LNCaP clone FGC (cell line): ENCODE measurements around the gene SLC7A5.

ENCODE experiments used
- DNase-seq: peaks from one replicate; pipeline ENCODE4 v3.0.0-alpha.2; 2011; ENCODE audit warnings: low read depth
- H3K4me3 ChIP-seq: 2 replicates; pipeline ENCODE4 v1.5.1; 2011; ENCODE audit warnings: mild to moderate bottlenecking, low read depth, low read length, control low read depth
- CTCF ChIP-seq: IDR thresholded peaks from 2 replicates; pipeline ENCODE4 v1.5.1; 2012; ENCODE audit warnings: mild to moderate bottlenecking; ENCODE audit not compliant: control insufficient read depth, insufficient read depth; ENCODE audit errors: extremely low read depth

SLC7A5 gene

GRCh38 chr16:87853411-87854052 lies 15.8 kb downstream of the SLC7A5 start:
- no peak for TF ChIP-seq CTCF
- DNase-seq, result peak; percentile 79
- H3K4me3 ChIP-seq, result peak overlapping the region; percentile 27

DNA sequence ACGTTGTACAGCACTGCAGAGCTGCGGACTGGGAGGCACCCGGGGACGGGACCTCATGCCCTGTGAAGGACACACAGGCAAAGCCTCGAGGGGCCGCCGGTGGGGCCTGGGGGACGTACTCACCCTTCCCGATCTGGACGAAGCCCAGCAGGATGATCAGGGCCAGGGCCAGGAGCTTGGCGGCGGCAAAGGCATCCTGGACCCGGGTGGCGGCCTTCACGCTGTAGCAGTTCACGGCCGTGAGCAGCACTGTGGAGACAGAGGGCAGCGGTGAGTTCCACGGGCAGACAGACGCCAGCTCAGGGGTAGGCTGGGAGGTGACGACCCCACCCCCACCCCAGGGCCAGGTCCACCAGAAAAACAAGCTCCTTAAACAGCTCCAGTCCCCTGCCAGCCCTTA lies 17.7 kb downstream of the SLC7A5 start:
- TF ChIP-seq CTCF, result peak; percentile 11; the same call in 1 of the 2 replicates
- no peak for DNase-seq

DNA sequence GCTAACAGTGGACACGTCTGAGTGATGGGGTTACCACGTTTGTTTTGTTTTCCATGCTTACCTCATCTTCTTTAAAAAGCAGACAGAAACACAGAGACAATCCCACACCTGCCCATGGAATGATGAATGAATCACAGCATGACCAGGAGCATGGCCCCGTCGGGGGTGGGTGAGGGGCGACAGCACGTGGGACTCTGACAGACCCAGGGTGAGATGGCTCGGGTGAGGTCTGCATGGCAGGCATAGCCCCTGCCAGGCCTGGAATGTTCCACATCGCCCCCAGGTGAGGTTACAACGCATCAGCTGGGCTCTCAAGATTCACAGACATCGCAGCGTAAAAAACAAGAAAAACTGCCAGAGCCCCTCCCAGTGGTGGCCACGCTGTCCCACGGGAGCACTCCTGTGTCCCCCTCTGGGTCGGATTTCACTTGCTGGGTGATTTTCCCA lies 18.1 kb downstream of the SLC7A5 start:
- H3K4me3 ChIP-seq, result no peak overlapping the region
- no peak for TF ChIP-seq CTCF
- DNase-seq, result no peak

More for the DNA sequence above, 17.7 kb downstream of the SLC7A5 start:
- no peak overlapping the region for H3K4me3 ChIP-seq

- H3K4me3 ChIP-seq, result no peak overlapping the region
- no peak for DNase-seq
- TF ChIP-seq CTCF, result peak; percentile 97
Measured at GRCh38 chr16:87850009-87851006, 19.0 kb downstream of the SLC7A5 start.

- DNase-seq, result no peak
- TF ChIP-seq CTCF, result no peak
- no peak overlapping the region for H3K4me3 ChIP-seq
Measured at GRCh38 chr16:87849419-87850008, 19.8 kb downstream of the SLC7A5 start.

DNA sequence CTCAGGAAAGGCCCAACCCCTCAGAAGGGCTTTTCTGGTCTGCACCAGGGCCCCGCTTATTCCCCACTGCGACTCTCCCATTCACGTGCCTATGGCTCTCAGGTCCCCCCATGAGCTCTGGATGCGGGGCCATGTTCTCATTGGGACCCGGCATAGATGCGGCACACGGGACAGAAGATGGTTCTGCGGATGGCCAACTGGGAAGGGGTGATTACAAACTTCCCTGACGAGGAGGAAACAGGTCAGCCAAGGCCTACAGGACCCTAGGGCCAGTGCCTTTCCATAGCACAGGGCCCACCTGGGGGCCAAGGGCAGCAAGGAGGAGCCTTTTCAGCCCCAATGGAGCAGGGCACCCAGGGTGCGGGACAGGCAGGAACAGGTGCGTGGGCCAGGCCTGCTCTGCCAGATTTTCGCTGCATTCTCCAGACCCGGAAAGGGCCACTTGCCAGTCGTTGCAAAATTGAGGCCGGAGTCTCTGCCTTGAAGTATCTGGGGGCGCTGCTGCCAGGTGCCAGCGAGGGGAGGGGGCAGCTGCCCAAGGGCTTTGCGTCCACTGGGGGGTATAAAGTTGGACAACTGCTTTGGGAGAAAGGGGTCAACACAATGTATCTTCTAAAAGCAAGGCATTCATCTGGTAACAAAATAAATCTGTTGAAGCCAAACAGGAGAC lies 20.5 kb downstream of the SLC7A5 start:
- DNase-seq, result no peak
- no peak overlapping the region for H3K4me3 ChIP-seq
- no peak for TF ChIP-seq CTCF
